Measurements from ENCODE around the gene YES1.

DNA sequence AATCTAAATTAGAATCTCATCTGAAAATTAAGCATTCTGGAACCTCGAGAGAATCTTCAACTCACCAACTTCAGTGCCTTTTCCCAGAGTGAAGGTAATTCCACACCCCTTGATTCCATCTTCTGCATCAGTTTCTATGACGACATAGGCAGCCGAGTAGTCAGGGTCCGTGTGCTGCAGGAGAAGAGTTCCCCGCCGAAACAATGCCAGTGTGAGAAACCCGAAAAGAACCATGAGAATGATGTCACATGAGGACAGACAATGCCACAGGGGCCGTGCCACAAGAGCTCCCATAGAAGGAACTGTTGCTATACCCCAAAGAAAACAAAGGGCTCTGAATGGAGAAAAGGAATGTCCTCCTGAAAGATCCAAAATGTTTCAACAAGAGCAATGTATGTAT, 105.6 kb downstream of the YES1 start:
- TF ChIP-seq, protein P1, sequence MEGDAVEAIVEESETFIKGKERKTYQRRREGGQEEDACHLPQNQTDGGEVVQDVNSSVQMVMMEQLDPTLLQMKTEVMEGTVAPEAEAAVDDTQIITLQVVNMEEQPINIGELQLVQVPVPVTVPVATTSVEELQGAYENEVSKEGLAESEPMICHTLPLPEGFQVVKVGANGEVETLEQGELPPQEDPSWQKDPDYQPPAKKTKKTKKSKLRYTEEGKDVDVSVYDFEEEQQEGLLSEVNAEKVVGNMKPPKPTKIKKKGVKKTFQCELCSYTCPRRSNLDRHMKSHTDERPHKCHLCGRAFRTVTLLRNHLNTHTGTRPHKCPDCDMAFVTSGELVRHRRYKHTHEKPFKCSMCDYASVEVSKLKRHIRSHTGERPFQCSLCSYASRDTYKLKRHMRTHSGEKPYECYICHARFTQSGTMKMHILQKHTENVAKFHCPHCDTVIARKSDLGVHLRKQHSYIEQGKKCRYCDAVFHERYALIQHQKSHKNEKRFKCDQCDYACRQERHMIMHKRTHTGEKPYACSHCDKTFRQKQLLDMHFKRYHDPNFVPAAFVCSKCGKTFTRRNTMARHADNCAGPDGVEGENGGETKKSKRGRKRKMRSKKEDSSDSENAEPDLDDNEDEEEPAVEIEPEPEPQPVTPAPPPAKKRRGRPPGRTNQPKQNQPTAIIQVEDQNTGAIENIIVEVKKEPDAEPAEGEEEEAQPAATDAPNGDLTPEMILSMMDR (IDR thresholded peaks at IDR 0.05; ENCODE audit: extremely low read depth in 1 of 2, insufficient read depth in 1 of 2, low read depth in 1 of 2, low read length in 2 of 2) = no peak
- TF ChIP-seq POLR2A (IDR thresholded peaks at IDR 0.05; ENCODE audit: low read depth, low read length) (no peak), EZH2 (IDR thresholded peaks at IDR 0.05; ENCODE audit: borderline replicate concordance, low read depth, low read length, severe bottlenecking) (no peak), POLR2AphosphoS5 (IDR thresholded peaks at IDR 0.05; ENCODE audit: insufficient read depth, low read depth, low read length) (no peak), JUN (IDR thresholded peaks at IDR 0.05; ENCODE audit: borderline replicate concordance, insufficient read depth, insufficient read length, low read depth) (no peak), MYC (IDR thresholded peaks at IDR 0.05; ENCODE audit: low read depth, low read length) (no peak), FOS (IDR thresholded peaks at IDR 0.05; ENCODE audit: borderline replicate concordance, insufficient read depth, low read length) (no peak), GATA2 (IDR thresholded peaks at IDR 0.05; ENCODE audit: insufficient read depth, insufficient read length, low read depth, low read length) (no peak)
- TF ChIP-seq, protein P2, sequence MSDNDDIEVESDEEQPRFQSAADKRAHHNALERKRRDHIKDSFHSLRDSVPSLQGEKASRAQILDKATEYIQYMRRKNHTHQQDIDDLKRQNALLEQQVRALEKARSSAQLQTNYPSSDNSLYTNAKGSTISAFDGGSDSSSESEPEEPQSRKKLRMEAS (IDR thresholded peaks at IDR 0.05; ENCODE audit: insufficient read depth, insufficient read length) = no peak

Data from endothelial cell of umbilical vein (primary cell).